Neural cell (in vitro differentiated cells): ENCODE results near the gene DAD1.

Source experiments
- EP300 ChIP-seq: fragments of 450-650 bp; conservative IDR thresholded peaks from 2 replicates; pipeline ENCODE4 v1.6.1; 2014; ENCODE audit warnings: antibody characterized with exemption, mild to moderate bottlenecking, moderate library complexity; ENCODE audit not compliant: poor library complexity, severe bottlenecking
- EZH2 ChIP-seq: fragments of 200-600, 300-800 bp; shearing (Covaris generic), sonication (generic); IDR thresholded peaks from 2 replicates; pipeline ENCODE4 v1.6.1; 2014; ENCODE audit warnings: antibody characterized with exemption, low read length, borderline replicate concordance, mild to moderate bottlenecking; ENCODE audit not compliant: insufficient read depth, poor library complexity, severe bottlenecking
- POLR2AphosphoS5 ChIP-seq: IDR thresholded peaks from 2 replicates; pipeline ENCODE4 v1.6.1; 2012
- RAD21 ChIP-seq: fragments of 450-650 bp; conservative IDR thresholded peaks from 2 replicates; pipeline ENCODE4 v1.6.1; 2014; ENCODE audit warnings: antibody characterized with exemption, mild to moderate bottlenecking, moderate library complexity
- SMC3 ChIP-seq: fragments of 450-650 bp; conservative IDR thresholded peaks from 2 replicates; pipeline ENCODE4 v1.6.1; 2014; ENCODE audit warnings: antibody characterized with exemption, mild to moderate bottlenecking, moderate library complexity; ENCODE audit not compliant: poor library complexity
- TAF1 ChIP-seq: IDR thresholded peaks from 2 replicates; pipeline ENCODE4 v1.6.1; 2012; ENCODE audit warnings: low read depth
- TF ChIP-seq, protein P1 (sequence below): fragments of 450-650 bp; IDR thresholded peaks from 2 replicates; pipeline ENCODE4 v1.5.1; 2014; ENCODE audit warnings: antibody characterized with exemption, mild to moderate bottlenecking, moderate library complexity; ENCODE audit not compliant: poor library complexity, severe bottlenecking
- TF ChIP-seq, protein P2 (sequence below): IDR thresholded peaks from 2 replicates; pipeline ENCODE4 v1.6.1; 2012; ENCODE audit warnings: borderline replicate concordance

DNA sequence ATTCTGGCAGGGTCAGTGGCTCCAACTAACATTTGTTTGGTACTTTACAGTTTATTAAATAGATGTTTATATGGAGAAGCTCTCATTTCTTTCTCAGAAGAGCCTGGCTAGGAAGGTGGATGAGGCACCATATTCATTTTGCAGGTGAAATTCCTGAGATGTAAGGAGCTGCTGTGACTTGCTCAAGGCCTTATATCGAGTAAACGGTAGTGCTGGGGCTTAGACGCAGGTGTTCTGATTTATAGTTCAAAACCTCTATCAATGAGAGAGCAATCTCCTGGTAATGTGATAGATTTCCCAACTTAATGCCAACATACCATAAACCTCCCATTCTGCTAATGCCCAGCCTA, 42.3 kb downstream of the DAD1 start:
- TF ChIP-seq, protein P1, sequence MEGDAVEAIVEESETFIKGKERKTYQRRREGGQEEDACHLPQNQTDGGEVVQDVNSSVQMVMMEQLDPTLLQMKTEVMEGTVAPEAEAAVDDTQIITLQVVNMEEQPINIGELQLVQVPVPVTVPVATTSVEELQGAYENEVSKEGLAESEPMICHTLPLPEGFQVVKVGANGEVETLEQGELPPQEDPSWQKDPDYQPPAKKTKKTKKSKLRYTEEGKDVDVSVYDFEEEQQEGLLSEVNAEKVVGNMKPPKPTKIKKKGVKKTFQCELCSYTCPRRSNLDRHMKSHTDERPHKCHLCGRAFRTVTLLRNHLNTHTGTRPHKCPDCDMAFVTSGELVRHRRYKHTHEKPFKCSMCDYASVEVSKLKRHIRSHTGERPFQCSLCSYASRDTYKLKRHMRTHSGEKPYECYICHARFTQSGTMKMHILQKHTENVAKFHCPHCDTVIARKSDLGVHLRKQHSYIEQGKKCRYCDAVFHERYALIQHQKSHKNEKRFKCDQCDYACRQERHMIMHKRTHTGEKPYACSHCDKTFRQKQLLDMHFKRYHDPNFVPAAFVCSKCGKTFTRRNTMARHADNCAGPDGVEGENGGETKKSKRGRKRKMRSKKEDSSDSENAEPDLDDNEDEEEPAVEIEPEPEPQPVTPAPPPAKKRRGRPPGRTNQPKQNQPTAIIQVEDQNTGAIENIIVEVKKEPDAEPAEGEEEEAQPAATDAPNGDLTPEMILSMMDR, result no peak
- TF ChIP-seq, protein P2, sequence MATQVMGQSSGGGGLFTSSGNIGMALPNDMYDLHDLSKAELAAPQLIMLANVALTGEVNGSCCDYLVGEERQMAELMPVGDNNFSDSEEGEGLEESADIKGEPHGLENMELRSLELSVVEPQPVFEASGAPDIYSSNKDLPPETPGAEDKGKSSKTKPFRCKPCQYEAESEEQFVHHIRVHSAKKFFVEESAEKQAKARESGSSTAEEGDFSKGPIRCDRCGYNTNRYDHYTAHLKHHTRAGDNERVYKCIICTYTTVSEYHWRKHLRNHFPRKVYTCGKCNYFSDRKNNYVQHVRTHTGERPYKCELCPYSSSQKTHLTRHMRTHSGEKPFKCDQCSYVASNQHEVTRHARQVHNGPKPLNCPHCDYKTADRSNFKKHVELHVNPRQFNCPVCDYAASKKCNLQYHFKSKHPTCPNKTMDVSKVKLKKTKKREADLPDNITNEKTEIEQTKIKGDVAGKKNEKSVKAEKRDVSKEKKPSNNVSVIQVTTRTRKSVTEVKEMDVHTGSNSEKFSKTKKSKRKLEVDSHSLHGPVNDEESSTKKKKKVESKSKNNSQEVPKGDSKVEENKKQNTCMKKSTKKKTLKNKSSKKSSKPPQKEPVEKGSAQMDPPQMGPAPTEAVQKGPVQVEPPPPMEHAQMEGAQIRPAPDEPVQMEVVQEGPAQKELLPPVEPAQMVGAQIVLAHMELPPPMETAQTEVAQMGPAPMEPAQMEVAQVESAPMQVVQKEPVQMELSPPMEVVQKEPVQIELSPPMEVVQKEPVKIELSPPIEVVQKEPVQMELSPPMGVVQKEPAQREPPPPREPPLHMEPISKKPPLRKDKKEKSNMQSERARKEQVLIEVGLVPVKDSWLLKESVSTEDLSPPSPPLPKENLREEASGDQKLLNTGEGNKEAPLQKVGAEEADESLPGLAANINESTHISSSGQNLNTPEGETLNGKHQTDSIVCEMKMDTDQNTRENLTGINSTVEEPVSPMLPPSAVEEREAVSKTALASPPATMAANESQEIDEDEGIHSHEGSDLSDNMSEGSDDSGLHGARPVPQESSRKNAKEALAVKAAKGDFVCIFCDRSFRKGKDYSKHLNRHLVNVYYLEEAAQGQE, result no peak
- TF ChIP-seq RAD21, result no peak
- no peak for TF ChIP-seq EZH2
- TF ChIP-seq EP300, result no peak
- TF ChIP-seq TAF1, result no peak
- no peak for TF ChIP-seq POLR2AphosphoS5
- no peak for TF ChIP-seq SMC3
